Cerebellar cortex (tissue), 1 donor: ENCODE measurements around the gene TRIM47.

Source experiments
- DNase-seq: peaks from one replicate; pipeline ENCODE4 v3.0.0-alpha.2; 2015; ENCODE audit warnings: low spot score

TRIM47 gene

GRCh38 chr17:75909051-75909811 is 30.9 kb upstream of the TRIM47 start:
- DNase-seq = no peak

DNA sequence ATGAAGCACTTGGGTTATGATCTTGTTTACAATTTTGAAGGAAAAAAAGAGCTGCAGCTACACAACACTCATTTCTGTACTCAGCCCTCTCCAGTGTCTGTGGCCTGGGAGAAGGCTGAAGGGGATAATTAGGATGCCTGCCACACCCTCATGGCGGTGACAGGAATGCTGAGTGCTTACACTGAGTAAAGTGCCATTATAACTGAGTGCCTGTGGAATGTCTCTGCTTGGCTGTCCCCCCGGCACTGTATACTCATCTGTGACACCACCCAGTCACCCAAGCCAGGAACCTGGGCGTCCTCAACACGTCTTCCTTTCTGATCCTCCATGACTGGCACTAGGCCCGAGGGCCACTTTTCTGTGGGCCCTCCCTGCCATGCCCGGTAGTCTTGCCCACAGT is 29.8 kb upstream of the TRIM47 start:
- no peak for DNase-seq

DNA sequence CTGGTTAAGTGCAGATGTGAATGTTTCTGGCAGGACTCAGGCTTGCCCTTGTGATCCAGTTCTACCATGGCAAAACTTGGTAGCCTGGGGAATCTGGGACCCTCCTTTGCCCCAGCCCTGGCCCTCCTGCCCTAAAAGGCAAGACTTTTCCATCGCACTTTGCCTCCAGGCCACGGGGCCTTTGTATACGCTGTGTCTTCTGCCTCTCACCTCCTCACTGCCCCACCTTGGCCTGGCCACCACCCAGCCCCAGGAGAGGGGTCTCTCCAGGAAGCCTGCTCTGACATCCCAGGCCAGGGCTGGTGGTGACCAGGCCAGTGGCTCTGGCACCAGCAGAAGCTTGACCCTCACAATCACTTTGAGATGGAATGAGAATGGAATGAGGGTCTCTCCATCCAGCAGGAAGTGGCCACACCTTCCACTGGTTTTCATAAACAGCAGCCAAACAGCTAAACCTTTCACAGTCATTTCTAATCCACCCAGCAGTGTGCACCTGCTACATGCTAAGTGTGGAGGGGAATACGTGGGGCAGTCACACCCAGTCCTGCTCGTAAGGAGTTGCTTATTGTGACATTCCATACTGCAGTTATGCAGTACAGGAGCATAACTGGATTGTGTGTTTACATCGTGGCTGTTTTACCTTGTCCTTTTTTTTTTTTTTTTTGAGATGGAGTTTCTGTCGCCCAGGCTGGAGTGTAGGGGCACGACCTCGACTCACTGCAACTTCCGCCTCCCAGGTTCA is 27.9 kb upstream of the TRIM47 start:
- DNase-seq = no peak

- peak; percentile 94 for DNase-seq
Observed at GRCh38 chr17:75904749-75905521, 26.6 kb upstream of the TRIM47 start, which contains the start of gene MRPL38. Gene MRPL38, minus strand, starts transcription at chr17:75904884. Its CDS starts 9 bp downstream, at chr17:75904875.

DNA sequence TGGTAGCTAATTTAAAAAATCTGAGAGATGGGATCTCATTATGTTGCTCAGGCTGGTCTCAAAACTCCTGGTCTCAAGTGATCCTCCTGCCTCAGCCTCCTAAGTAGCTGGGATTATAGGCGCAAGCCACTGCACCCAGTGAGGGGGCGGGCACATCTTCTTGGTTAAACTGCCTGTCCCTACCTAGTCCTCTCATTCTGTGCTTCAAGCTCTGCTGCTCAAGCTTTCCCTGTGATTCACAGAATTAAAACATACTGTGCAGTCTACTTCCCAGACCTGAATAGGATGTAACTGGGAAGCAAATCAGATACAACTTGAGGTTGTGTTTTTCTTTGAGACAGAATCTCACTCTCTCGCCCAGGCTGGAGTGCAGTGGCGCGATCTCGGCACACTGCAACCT is 24.0 kb upstream of the TRIM47 start:
- no peak for DNase-seq

DNA sequence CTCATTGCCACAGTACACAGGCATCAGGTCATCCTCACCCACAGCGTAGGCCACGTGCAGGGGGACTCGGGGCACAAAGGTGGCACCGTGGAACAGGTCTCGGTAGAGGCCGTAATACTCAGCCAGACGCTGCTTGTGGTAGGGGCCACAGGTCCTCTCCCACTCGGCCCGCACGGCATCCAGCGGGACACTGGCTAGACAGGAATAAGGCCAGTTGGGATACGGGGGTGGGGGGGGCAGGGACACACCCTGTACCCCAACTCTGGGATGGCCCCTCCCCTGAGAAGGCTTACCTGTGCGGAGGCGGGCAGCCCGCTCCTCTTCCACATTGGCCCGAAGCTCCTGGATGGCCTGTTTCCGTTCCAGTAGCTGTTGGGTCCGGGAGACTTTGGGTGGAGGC is 23.3 kb upstream of the TRIM47 start:
- DNase-seq = no peak

DNA sequence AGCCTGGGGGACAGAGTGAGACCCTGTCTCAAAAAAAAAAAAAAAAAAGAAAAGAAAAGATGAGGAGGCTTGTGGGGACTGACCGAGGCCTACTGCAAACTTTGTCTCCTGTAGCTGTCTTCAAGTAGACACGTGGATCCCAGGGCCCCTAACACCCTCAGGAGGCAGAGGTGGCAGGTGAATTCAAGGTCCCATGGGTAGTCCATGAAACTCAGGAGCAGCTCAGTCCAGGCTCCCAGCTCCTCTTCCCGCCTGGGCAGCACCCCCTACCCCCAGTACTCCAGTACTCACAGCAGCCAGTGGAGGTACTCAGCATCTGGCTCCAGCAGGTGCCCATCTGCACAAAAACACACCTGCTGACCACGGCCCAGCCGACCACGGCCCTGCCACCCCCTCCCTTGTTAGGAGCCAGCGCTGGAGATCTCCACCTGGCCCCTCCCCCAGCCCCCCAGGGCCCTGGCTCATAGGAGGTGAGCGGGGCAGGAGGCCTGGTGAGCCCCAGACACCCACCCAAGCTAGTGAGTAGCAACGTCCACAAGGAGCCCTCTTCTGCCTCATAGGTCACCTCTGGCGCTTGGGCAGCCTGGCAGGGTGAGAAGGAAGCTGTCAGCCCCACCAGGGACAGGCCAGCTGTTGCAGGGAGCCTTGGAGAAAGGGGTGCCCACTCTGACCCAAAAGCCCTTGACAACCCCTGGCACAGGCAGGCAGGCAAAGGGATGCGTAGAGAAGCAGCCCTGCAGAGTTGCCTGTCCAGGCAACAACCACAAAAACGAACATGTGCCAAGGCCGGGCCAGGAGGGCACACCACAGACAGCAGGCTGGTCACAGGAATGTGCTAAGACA is 22.5 kb upstream of the TRIM47 start:
- DNase-seq = no peak

- no peak for DNase-seq
Observed at GRCh38 chr17:75899767-75900468, 21.5 kb upstream of the TRIM47 start.

- no peak for DNase-seq
Observed at GRCh38 chr17:75899353-75899752, 21.0 kb upstream of the TRIM47 start.

DNA sequence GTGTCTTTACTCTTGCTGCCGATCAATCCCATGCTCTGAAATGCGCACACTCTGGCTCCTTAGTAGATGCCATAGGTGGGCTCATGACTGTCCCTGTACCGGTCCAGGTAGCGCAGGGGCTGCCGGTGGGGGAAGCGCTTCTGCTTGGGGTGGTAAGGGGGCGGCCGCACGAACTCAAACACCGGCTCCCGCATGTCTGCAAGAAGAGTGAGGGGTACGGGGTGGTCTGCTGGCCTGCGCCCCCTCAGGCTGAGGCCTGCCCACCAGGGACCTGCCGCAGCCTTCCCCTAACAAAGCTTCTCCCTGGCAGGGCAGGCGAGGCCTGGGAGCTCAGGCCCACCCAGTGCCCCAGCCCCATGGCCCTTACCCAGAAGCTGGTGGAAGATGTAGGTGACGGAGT is 20.4 kb upstream of the TRIM47 start:
- DNase-seq = no peak

DNA sequence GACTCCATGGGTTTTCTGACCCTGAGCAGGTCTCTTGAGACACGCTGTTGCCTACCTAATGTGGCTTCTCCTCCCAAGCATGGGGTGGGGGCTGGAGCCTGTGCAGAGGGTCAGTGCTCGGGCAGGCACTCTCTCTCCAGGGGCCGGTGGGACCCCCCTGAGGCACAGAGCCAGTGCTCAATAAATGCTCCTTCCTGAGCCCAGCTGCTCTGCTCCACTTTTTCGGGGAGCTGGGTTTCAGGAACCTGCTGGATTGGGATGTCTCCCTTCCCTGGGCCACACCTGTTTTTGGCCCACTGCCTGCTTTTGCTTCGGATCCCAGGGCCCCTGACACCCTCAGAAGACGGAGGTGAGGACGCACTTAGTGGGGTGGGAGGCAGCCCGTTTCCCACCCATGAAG is 19.7 kb upstream of the TRIM47 start:
- no peak for DNase-seq

GRCh38 chr17:75897160-75898019 is 19.0 kb upstream of the TRIM47 start:
- no peak for DNase-seq

GRCh38 chr17:75896415-75897159 is 18.2 kb upstream of the TRIM47 start, which contains the start of gene TRIM65:
Gene TRIM65, minus strand, starts transcription at chr17:75896951. Its CDS starts 14 bp downstream, at chr17:75896937.
- DNase-seq = peak; percentile 72

GRCh38 chr17:75895370-75896155 is 17.2 kb upstream of the TRIM47 start:
- no peak for DNase-seq

GRCh38 chr17:75894049-75894733 is 15.8 kb upstream of the TRIM47 start:
- peak; percentile 64 for DNase-seq

GRCh38 chr17:75893305-75894048 is 15.1 kb upstream of the TRIM47 start:
- DNase-seq = no peak
